ENCODE measurements around the gene PVALB.

The PVALB gene

DNA sequence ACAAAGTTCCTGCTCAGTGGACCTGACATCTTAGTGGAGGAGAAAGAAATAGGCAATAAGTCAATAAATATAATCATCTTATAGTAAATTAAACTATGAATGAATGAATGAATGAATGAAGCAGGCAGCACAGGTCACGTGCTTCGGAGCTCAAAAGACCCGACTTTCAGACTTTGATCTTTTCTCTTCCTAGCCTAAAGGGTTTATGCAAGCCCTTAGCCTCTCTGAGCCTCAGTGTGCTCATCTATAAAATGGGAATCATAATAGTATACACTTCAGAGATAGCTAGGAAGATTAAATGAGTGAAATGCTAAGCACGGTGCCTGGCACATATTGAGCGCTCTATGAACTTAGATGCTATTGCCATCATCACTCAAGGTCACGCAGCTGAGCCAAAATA is 7.5 kb downstream of the PVALB start:
- no peak for DNase-seq

DNA sequence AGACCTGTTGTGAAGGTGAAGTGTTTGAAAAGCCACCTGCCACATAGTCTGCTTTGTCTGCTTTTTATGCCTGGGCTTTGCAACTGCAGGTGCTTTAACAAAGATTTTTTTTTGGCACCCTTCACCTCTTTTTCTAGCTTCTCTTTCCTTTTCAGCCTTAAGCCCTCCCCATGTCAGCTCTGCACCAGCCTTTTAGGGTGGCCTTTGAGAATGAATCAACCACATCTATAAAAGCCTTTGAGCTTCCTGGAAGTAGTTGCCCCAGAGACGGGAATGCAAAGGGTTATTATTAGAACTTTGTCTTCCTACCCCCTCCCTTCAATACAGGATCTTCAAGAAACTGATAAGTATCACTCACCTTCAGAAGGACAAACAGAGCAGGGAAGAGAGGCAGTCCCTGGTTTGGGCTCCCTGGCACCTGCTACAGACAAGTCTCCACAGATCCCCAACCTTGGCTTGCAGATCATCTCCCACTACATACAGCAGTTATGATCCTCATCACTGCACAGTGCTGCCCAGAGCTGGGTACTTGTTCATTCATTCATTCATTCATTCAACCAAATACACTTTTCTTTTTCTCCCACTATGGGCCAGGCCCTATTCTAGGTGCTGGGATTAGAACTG is 8.0 kb downstream of the PVALB start:
- no peak for DNase-seq

DNA sequence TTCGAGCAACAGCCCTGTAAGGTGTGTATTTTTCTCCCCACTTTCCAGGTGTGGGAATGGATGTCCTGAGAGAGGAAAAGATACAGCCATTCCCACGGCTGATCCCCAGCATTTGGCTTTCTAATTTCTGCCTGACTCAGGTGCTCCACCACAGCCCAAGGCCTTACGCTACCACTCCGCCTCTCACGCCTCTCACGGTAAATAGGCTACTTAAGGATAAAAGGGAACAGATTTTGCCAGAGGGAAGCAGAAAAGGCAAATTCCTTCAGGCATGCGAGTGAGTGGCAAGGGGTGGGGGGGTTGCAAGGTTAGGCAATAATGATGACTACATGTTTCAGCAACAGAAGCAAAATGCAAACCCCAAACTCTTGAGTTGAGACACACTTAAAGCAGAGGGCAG is 9.2 kb downstream of the PVALB start:
- DNase-seq, result no peak

DNA sequence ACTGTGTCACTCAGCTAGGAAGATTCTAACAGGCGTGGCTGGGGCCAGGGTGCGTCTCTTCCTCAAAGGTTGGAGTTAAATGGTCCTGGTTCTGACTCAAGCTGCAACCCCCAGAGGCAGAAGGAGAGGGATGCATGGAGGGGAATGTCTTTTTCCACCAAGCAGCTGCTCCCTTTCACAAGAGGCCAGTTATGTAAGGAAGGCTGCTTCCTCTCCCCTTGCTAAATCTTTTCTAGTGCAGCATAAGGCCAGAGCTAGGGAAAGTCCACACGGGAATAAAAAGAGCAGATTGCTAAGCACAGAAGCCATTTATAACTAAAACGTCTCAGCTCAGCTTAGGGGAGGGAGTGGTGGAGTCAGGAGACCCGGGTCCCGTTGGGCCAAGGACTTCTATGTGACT is 10.0 kb downstream of the PVALB start:
- DNase-seq, result no peak

DNA sequence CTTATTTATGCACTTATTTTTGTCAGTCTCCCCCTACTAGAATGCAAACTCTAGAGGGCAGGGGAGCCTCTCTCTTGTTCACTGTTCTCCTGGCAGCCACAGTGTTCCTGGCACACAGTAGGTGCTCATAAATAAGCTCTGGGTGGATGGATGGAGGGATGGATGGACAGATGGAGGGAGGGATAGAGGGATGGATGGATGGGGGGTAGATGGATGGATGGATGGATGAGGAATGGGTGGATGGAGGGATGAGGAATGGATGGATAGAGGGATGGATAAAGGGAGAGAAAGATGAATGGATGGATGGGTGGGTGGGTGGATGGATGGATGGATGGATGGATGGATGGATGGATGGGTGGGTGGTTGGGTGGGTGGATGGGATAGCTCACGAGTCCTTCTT is 13.5 kb downstream of the PVALB start:
- DNase-seq, result no peak

DNA sequence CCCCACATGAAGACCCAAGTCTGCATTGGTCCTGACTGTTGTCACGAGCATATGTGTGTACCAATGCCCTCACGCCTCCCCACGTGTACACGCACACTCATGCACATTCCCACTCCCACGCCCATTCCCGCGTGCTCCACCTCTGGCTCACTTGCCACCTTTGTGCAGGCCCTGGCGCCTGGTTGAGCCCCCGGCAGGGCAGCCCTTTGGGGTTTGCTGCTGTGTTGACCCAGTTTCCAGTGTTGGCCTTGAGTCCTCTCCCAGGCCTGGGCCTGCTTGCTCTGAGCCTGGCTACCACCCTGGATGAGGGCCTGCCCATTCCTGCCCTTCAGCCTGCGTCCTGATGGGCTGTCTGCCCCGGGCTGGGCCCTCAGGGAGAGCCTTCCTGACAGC is 18.2 kb downstream of the PVALB start:
- no peak for DNase-seq

DNA sequence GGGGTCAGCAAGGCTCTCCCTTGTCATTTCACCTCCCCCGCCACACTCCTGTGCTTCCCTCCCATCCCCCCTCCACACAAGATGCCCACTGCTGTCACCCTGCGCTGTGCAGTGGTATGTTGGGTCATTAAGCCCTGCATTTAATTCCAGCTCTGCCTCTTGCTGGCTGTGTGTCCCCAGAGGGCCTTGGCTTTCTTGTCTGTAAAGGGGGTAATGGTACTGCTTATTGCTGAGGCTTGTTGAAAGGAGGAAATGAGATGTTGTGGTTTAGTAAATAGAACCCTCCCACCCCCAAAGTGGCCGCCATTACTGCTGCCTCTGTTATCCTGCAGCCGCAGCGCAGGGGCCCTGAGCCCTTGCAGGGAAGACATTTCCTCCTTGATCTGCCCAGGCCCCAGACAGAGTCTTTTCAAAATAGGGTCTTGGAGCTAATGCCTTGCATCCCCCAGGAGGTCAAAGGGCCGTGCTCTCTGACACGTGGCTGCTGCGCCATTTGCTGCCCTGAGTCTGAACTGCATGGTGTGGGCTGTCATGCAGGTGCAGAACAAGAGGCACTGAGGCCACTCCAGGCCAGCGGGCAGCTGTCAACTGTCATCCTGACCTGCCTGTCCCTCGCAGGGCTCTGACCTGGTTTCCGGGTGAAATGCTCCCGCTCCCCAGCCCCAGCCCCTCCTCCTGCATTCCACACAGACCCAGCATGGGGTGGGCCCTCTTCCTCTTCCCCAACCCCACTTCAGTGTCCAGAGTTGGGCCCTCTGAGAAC is 18.7 kb downstream of the PVALB start:
- no peak for DNase-seq

DNA sequence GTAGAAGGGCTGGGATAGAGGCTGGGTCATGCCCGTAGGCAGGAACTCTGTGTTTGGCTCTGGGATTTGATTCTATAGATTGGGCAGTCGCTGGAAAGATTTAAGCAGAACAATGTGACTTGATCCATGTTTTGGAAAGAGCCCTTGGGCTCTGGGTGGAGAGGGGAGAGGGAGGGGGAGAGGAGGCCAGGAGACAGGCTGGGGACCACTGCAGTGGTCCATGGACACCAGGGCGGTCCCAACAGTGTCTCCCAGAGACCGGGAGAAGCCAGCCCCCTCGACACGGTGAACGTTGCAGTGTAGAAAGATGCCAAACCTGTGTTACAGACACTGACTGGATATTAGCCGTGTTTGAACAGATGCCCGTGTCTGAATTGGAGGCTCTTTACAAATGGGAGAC is 19.5 kb downstream of the PVALB start:
- no peak for DNase-seq

DNA sequence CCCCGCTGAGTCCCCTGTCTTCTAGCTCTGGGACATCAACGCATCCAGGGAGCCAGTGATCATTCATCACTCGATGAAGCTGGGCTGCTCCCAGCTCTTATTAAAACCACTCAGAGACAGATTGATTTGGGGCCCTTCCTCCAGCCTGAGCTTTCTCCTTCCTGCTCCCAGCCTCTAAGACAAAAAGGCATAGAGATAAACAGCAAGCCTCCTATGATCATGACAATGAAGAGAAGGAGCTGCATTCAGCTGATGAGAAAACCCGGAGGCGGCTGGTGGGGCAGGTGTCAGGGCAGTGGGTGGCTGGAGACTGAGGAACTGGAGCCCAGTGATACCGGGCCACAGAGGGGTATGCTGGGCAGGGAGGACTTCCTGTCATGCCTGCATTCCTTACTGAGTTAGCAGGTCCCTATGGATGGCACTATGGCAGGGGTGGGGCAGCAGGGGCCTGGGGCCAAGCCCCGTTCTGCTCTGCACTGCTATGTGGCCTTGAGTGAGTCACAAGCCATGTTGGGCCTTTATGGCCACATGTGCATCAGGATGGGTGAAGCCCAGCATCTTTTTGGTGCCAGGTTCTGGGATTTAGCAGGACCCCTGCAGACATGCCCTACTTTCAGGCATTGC is 20.2 kb downstream of the PVALB start:
- DNase-seq, result no peak

DNA sequence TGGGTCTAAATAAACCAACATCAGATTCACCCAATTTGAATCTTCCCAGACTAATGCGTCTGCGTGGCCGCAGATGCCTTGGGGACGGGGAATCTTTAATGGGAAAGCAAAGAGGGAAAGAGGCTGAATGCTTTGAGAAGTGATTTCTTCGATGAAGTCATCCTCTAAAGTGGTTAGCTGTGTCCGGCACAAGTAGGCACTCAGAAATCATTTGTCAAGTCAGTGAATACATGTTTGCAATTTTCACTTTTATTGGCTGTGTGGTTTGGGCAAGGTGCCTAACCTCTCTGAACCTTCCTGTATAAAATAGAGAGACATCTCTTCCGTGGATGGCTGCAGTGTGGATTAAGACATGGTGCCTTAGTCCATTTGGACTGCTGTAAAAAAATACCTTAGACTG is 21.2 kb downstream of the PVALB start:
- no peak for DNase-seq

DNA sequence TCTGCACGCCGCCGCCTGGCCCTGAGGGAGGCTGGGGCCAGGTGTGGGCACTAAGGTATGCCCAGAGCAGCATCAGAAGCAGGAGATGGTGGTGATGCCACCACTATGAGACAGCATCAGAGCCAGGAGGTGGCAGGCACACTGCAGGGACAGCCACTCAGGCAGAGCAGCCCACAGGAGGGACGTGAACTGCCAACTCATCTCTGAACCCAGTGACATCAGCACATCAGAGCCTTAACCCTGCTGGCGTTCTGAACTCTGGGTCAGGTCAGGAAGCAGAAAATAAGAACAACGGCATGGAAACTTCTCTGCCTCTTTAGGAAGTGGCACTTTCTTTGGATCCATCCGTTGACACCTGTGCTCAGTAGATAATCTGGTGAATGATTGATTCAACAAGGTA is 26.2 kb downstream of the PVALB start:
- no peak for DNase-seq

DNA sequence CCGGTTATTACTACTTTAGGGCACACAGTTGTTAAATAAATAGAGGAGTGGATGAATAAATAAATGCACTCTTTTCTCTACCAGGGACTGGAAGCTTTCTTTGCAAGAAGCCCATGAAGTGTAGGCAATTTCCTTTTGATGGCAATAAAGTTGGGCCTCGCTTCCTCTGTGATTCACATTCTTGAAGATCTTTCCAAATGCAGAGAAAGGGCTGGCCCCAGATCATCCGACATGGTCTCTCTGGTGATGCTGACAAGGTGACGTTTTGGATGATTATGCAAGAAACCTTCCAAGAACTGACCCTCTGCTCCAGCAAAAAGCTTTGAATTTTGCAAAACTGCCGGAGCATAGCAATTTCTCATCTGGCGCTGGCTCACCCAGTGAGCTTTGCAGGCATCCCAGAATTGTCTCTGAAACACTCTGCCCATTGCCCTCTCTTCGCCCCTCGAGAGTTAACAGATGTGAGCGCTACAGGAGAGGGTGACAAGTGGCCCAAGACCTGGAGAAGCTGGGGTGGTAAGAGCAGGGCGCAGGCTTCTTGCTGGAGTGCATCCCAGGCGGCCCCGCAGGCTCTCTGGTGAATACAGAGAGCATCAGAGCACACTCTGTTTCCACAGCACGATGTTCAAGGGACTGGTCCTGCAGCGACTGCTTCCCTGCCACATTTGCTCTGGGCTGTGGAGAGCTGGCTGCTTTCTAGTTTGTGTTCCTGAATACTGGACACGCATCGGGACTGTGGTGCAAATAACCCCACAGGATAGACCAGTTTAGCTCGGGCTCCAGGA is 29.4 kb downstream of the PVALB start:
- no peak for DNase-seq

DNA sequence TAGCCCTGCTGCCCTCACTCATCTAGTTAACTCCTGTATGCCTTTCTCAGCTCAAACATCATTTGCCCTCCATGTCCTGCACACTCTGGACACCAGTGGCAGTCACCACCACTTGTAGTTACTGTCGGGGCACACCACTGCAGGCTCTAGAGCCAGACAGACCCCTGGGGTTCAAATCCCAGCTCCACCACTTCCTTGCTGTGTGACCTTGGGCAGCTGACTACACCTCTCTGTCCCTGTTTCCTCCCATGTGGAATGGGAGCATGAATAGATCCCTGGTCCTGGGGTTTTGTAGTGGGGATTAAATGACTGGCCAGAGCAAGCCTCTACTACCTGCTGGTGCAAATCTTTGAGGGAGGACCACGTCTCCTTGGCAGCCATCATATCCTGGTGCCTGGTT is 33.1 kb downstream of the PVALB start:
- DNase-seq, result no peak

DNA sequence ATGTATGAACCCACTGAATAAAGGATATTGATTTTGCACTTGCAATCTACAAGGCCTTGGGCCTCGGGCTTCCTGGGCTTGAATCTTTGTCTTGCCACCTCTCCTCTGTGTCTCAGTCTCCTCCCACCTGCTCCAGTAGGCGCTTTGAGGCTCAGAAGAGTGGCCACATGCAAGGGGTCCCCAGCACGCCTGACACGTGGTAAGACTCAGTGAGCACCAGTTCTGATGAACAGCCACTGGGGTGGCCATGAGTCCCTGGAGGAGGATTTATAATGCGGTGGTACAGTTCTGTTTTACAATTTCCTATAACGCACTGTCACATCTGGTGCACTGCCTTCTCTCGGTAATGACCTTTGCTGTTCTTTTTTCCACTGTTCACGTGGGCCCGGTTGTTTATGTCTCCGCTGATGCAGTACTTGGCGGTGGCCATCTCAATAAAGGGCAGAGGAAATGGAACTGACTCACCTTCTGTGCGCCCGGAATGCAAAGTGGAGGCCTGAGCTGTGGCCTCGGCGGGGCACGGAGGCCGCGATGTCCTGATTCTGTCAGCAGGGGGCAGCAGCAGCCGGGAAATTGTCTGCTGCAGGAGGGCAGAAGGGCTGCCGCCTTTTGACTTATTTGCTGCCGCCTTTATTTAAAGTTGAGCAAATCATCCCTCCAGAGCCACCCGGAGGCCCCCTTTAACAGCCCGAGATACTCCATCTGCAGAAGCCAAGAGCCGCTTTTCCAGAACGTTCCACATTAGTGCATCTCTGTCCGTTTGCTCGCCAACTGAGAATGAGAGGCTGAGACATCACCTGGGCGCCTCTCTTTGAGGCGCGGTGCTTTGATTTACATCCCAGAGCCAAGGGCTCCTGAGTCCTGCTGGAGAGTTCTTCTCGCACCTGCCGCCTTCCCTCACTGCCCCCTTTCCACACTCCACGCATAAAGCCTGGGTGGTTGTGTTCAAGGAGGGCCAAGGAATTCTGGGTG is 34.9 kb downstream of the PVALB start:
- no peak for DNase-seq

DNA sequence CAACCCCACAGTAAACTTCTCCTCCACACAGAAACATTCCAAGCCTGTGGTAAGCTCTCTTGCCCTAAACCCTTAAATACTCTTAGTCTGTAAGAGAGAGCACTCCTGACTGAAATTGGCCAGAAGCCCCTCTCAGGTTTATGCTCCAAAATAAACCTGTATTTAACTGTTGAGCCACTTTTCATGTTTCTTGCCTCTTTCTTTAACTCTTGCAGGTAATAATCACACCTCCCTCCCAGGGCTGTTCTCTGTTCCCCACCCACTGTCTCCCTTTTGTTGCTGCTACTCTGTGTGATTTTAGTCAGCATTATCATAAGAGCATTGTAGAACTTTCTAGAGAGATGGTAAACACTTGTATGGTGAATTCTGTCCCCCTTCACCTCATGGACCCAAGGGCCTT is 38.8 kb downstream of the PVALB start:
- DNase-seq, result no peak

DNA sequence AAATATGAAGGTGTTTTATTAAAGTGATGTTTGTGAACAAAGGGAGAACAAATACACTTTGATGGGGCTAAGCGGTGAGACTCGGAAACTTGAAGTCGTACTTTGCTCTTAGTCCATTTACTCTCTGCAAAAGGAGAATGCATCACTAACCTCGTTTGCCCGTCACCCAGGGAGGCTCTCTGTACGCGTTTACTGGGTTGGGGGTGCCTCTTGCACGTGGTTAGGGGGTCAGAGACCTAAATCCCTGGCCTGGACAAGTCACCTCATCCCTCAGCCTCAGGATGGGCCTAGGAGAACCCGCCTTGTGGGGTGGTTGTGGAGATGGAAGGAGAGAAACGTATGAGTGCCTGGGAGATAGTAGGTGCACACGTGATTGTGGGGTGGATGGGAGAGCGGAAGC is 40.1 kb downstream of the PVALB start:
- no peak for DNase-seq

DNA sequence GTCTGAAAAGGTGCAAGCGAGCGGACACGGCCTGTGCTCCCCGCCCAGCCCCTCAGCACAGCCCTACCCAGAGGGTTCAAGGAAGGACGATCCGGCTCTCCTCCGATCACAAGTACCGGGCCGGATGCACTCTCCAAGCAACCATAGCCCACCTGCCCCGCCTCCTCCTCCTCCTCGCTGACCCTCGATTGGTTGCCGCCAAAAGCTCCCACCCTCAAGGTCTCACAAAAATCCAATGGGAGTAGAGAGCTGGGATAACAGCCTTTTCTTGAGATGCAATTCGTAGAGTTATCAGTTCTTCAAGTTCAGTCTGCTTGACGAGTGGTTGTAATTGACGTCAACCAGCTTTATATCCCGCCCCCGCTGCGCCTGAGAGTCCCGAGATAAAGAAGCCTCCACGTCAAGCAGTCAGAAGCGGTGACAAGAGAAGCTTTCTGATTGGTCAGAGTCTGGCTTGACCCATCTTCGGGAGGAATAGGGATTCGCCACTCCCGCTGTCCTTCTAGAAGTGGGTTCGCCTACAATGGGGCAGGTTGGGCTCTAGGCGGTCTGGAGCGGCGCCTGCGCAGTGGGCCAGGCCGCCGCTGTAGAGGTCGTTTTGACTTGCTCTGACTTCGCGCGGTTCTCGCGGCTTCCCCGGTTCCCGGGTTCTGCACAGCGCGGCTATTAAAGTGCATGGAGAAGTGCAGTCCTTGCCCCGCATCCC is 40.7 kb downstream of the PVALB start, which contains the start of gene IFT27:
IFT27 (minus strand) TSS at position 156 of the 706 bp plus-strand sequence. CDS start 412 bp downstream, outside the sequence.
- DNase-seq, result peak; percentile 66

DNA sequence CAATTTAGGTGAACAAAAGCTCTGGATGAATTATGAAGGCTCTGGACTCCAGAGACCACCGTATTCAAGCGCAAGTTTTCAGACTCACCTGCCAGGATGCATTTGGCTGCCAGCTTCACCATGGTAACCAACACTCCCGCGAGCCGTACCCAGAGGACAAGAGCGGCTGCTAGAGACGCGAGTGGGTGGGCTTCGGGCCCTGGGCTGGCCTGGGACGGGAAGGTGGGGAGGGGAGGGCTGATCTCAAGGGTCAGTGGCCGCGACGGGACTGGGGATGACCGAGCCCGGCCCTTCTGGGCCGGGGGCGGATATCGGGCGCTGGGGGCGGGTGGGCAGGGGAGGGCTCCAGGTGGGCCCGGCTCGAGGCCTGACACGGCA is 41.3 kb downstream of the PVALB start:
- no peak for DNase-seq

DNA sequence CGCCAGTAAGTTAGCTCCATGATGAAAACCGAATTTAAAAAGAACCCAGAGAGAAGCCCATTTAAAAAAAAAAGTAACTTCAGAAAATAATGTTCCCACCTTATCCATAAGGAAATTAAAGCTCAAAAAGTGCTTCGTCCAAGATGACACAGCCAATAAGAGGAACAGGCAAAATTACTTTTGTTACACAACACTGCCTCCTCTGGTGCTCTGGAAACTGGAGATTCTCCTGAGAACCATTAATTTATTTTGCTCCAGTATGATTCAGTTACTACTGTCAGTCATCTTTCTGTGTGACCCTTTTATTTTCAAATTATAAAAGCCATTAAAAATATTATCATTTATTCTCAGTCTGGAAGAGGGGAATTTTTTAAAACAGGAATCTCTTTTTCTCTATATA is 42.9 kb downstream of the PVALB start:
- DNase-seq, result no peak

DNA sequence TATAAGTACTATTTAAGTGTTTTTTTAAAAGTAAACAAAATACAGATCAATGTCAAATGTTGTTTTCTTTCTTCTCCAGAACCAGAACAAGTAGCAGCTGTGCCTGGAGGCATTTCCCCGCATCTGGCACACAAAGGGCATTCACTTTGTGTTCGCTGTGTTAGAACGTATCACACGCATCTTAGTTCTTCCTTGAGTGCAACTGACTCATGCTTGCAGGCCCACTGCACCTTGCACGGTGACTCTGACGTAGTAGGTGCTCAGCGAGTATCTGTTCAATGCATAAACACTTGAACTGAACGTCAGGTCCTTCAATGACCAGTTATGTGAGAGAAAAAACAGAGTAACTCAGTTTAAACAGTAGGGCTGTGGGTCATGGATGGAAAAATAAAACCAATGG is 44.4 kb downstream of the PVALB start:
- no peak for DNase-seq

DNA sequence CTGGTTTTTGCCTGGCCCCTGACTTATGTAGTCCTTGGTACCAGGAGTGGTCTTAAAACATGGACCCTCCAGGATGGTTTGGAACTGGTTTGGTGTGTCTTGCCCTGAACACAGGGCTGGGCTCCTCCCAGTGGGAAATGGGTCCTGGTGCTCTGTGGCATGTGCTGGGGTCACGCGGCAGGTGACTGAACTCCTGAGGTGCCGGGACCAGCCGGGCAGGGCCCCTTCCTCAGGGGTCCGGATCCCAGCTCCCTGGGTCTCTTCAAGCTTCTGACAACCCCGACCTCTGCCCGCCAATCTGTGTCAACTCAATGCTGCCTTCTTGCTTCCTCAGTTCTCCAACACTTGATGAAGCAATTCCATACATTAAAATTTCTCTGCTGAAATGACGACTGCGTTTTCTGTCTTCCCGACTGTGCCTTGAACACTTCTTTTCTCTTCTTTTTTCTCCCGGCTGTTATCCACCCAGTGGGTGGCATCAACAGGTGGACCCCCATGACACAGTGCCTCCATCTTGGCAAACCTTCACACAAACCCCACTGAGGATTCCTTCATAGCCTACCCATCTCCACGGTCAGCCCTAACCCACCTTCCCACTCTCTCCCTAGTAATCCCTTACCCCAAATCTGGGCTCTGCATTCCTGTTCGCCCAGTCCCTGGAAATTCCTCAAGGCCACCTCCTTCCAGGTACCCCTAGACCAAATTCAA is 45.3 kb downstream of the PVALB start:
- DNase-seq, result no peak

Measured in cortex of kidney (tissue), 1 donor.